ENCODE results near the gene GARNL3.

The GARNL3 gene

GRCh38 chr9:127349483-127350113 is 85.0 kb downstream of the GARNL3 start:
- H3K4me3 ChIP-seq (ENCODE audit: low read length), result no peak overlapping the region
- TF ChIP-seq ZNF274 (IDR thresholded peaks at IDR 0.05; ENCODE audit: low read depth, low read length), result no peak

GRCh38 chr9:127351182-127352166 is 86.9 kb downstream of the GARNL3 start:
- no peak for TF ChIP-seq ZNF274 (IDR thresholded peaks at IDR 0.05; ENCODE audit: low read depth, low read length)
- no peak overlapping the region for H3K4me3 ChIP-seq (ENCODE audit: low read length)

GRCh38 chr9:127353882-127354281 is 89.3 kb downstream of the GARNL3 start:
- no peak overlapping the region for H3K4me3 ChIP-seq (ENCODE audit: low read length)
- TF ChIP-seq ZNF274 (IDR thresholded peaks at IDR 0.05; ENCODE audit: low read depth, low read length), result no peak

- H3K4me3 ChIP-seq (ENCODE audit: low read length), result no peak overlapping the region
- TF ChIP-seq ZNF274 (IDR thresholded peaks at IDR 0.05; ENCODE audit: low read depth, low read length), result no peak
Measured at GRCh38 chr9:127356906-127357305, 92.3 kb downstream of the GARNL3 start.

GRCh38 chr9:127358023-127358535 is 93.5 kb downstream of the GARNL3 start:
- TF ChIP-seq ZNF274 (IDR thresholded peaks at IDR 0.05; ENCODE audit: low read depth, low read length), result no peak
- H3K4me3 ChIP-seq (ENCODE audit: low read length), result no peak overlapping the region

GRCh38 chr9:127358770-127359169 is 94.2 kb downstream of the GARNL3 start:
- TF ChIP-seq ZNF274 (IDR thresholded peaks at IDR 0.05; ENCODE audit: low read depth, low read length), result no peak
- no peak overlapping the region for H3K4me3 ChIP-seq (ENCODE audit: low read length)

GRCh38 chr9:127360250-127360649 is 95.7 kb downstream of the GARNL3 start:
- no peak for TF ChIP-seq ZNF274 (IDR thresholded peaks at IDR 0.05; ENCODE audit: low read depth, low read length)
- no peak overlapping the region for H3K4me3 ChIP-seq (ENCODE audit: low read length)

GRCh38 chr9:127360829-127361228 is 96.3 kb downstream of the GARNL3 start:
- H3K4me3 ChIP-seq (ENCODE audit: low read length), result no peak overlapping the region
- no peak for TF ChIP-seq ZNF274 (IDR thresholded peaks at IDR 0.05; ENCODE audit: low read depth, low read length)

GRCh38 chr9:127361561-127361960 is 97.0 kb downstream of the GARNL3 start:
- no peak for TF ChIP-seq ZNF274 (IDR thresholded peaks at IDR 0.05; ENCODE audit: low read depth, low read length)
- H3K4me3 ChIP-seq (ENCODE audit: low read length), result no peak overlapping the region

GRCh38 chr9:127362829-127363228 is 98.3 kb downstream of the GARNL3 start:
- no peak overlapping the region for H3K4me3 ChIP-seq (ENCODE audit: low read length)
- TF ChIP-seq ZNF274 (IDR thresholded peaks at IDR 0.05; ENCODE audit: low read depth, low read length), result no peak

GRCh38 chr9:127365461-127365860 is 100.9 kb downstream of the GARNL3 start:
- TF ChIP-seq ZNF274 (IDR thresholded peaks at IDR 0.05; ENCODE audit: low read depth, low read length), result no peak
- H3K4me3 ChIP-seq (ENCODE audit: low read length), result no peak overlapping the region

GRCh38 chr9:127366594-127366993 is 102.0 kb downstream of the GARNL3 start:
- TF ChIP-seq ZNF274 (IDR thresholded peaks at IDR 0.05; ENCODE audit: low read depth, low read length), result no peak
- no peak overlapping the region for H3K4me3 ChIP-seq (ENCODE audit: low read length)

- TF ChIP-seq ZNF274 (IDR thresholded peaks at IDR 0.05; ENCODE audit: low read depth, low read length), result no peak
- H3K4me3 ChIP-seq (ENCODE audit: low read length), result no peak overlapping the region
Measured at GRCh38 chr9:127368852-127369402, 104.4 kb downstream of the GARNL3 start.

GRCh38 chr9:127369428-127369827 is 104.9 kb downstream of the GARNL3 start:
- no peak overlapping the region for H3K4me3 ChIP-seq (ENCODE audit: low read length)
- no peak for TF ChIP-seq ZNF274 (IDR thresholded peaks at IDR 0.05; ENCODE audit: low read depth, low read length)

All from GM08714 (cell line).